ENCODE data around the gene FHOD3.

GRCh38 chr18:36522509-36522908, 225.0 kb downstream of the FHOD3 start:
- no peak for TF ChIP-seq POLR2A (IDR thresholded peaks at IDR 0.05; ENCODE audit: low read length)
- TF ChIP-seq GATA1 (IDR thresholded peaks at IDR 0.05; ENCODE audit: low read depth, low read length) = no peak
